NCI-H526 (cell line): ENCODE data around the gene CACNA1B.

Experiments used
- DNase-seq, 2 experiments: peaks; one replicate each; lab custom pipeline; 2025; lab: John Stamatoyannopoulos, UW

Gene CACNA1B

GRCh38 chr9:138053321-138053868, 175.8 kb downstream of the CACNA1B start:
- DNase-seq = peak in 1 of 2 experiments; percentile 30

DNA sequence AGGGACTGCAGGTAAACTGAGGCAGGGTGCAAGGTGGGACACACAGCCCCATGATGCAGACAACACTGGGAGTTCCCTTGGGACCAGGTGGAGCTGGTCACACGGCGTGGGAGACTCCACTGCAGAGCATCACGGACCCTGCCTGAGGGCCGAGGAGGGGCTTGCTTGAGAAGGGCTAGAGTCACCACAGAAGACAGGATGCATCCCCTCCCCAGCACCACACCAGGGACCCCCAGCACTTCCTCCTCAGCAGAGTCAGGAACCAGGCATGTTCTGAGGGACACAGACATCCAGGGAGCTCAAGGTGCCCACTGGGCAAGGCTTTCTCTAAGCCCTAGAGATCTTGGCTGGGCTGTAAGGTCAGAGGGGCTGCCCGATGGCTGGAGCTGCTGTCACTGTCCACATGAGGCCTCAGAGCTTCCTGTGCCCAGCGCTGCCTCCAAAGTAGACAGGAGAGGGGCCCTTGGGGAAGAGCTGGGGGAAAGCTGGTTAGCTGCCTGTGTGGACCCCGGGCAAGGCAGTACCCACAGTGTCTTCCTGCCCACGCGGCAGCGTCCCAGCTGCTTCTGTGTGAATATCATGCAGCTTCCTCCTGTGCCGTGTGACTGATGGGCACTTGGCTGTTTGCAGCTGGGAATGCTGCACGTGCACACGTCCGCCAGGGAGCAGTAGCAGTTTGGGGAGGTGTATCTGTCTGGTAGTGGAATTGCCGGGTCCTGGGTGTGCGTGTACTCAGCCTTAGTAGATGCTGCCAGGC, 176.6 kb downstream of the CACNA1B start:
- DNase-seq = peak; percentile 32 to 72

DNA sequence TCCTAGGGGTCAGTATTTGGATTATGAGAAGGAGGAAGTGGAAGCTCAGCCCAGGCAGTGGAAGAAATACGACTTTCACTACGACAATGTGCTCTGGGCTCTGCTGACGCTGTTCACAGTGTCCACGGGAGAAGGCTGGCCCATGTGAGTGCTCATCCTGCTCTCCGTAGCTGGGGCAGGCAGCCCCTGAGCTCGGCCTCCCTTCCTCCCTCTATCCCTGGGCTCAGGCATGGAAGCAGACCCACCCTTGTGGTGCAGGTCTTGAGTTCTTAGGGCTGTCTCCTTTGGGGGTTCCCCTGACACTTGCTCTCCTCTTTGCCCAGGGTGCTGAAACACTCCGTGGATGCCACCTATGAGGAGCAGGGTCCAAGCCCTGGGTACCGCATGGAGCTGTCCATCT, 180.1 kb downstream of the CACNA1B start:
- DNase-seq = no peak

DNA sequence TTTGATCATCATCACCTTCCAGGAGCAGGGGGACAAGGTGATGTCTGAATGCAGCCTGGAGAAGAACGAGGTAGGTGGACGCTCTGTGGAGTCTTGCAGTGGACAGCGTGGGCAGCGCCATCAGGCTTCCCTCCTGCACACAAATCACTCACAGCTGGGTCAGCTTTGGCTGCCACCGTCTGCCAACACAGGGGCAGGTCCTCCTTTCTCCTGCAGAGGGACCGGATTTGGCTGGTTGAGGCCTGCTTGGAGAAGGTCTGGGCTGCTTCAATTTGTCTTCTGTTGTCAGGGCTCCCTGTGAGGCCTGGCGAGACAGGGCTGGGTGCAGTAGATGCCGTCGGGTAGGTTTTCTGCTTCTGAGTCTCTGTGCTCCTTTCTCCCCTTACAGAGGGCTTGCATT, 180.6 kb downstream of the CACNA1B start:
- DNase-seq = no peak

GRCh38 chr9:138059196-138059595, 181.6 kb downstream of the CACNA1B start:
- DNase-seq = no peak

GRCh38 chr9:138060365-138060764, 182.8 kb downstream of the CACNA1B start:
- DNase-seq = no peak

DNA sequence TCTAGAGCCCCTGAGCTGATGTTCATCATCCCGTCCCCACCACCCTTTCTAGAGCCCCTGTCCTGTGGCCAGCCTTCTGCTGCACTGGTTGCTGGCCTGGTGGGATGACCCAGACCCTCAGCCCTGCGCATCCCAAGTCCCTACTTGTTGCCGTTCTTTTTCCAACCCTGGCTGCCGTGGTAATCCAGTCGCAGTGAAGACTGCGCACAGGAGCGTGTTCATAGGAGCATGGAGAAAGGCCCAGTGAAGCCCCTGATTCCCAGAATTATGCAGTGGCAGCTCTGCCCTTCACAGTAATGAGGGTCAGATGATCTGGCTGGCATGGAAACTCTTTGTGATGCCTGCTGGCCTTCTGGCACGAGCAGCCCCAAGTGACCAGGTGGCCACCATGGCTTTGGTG, 183.3 kb downstream of the CACNA1B start:
- DNase-seq = no peak

GRCh38 chr9:138061631-138062030, 184.0 kb downstream of the CACNA1B start:
- no peak for DNase-seq

- DNase-seq = no peak
Observed at GRCh38 chr9:138062196-138062595, 184.6 kb downstream of the CACNA1B start.

DNA sequence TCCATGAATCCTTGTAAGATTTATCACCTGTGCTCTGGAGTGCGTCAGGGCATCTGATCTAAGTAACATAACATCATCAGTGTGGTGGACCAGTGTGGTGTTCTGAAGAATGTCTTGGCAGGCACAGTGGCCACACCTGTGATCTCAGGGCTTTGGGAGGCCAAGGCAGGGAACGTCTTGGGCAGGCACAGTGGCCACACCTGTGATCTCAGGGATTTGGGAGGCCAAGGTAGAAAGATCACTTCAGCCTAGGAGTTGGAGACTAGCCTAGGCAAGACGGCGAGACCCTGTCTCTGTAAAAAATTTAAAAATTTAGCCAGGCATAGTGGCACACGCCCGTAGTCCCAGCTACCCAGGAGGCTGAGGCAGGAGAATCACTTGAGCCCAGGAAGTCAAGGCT, 185.5 kb downstream of the CACNA1B start:
- DNase-seq = no peak

- DNase-seq = no peak
Observed at GRCh38 chr9:138063785-138064184, 186.2 kb downstream of the CACNA1B start.

GRCh38 chr9:138064547-138064946, 187.0 kb downstream of the CACNA1B start:
- no peak for DNase-seq

DNA sequence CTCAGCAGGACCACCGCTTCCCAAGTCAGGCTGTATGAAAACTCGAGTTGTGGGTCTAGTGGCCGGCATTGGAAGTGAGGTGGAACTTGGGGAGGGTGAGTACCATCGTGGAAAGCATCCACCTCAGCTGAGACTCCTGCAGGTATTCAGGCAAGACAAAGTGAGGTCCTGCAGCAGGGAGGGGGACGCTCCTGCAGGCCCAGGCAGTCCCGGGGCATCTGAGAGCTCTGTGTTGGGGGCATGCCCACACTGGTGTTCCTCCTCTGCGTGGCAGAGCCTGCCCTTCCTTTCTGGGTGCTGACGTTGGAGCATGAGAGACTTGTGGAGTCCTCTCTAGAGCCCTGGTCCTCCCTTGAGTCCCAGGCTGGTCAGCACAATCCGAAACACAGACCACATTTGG, 187.7 kb downstream of the CACNA1B start:
- DNase-seq = no peak

DNA sequence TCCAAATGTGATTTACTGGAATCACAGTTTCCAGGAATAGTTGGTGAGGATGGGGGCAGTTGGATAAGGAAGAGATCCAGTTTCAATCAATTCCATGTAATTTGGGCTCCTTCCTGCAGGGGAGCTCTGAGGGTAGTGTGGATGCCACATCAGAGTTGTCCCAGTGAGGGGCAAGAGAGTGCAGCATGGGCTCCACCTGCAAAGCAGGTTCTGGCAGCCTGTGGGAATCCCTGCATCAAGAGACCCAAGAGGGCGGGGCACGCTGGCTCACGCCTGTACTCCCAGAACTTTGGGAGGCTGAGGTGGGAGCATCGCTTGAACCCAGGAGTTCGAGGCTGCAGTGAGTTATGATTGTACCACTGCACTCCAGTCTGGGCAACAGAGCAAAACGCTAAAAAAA, 188.5 kb downstream of the CACNA1B start:
- peak in 1 of 2 experiments; percentile 43 for DNase-seq

DNA sequence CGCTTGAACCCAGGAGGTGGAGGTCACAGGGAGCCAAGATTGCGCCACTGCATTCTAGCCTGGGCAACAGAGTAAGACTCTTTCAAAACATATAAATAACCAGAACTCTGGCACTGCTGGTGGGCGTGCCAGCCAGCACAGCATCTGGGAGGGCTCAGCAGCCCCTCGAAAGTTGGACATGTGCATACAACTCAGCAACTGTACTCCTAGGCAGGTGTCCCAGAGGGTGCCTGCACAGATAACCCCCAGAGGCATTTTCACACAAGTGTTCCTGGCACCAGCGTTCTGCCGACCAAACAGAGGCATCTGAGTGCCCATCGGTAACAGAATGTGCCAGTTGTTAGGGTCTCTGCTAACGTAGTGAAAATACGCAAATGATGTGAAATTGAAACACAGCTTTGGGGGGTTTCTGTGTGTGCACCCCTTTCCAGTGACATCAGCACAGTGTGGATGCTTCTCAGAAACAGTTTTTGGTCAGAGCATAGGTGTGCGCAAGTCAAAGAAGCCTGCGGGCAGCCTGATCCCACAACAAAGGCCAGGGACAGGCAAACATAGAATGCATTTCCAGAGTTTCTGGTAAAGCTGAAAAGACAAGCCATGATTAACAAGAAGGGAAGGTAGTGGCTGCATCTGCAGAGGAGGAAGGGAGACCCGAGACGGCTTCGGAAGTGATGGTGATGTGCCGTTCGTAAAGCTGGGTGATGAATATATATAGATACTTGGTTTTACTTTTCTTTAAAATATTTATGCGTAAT, 190.2 kb downstream of the CACNA1B start:
- DNase-seq = peak in 1 of 2 experiments; percentile 21

- DNase-seq = peak; percentile 82 to 84
Observed at GRCh38 chr9:138068601-138069035, 191.0 kb downstream of the CACNA1B start.

GRCh38 chr9:138069731-138070456, 192.3 kb downstream of the CACNA1B start:
- peak in 1 of 2 experiments; percentile 94 for DNase-seq

GRCh38 chr9:138070815-138071214, 193.2 kb downstream of the CACNA1B start:
- DNase-seq = peak in 1 of 2 experiments; percentile 44

DNA sequence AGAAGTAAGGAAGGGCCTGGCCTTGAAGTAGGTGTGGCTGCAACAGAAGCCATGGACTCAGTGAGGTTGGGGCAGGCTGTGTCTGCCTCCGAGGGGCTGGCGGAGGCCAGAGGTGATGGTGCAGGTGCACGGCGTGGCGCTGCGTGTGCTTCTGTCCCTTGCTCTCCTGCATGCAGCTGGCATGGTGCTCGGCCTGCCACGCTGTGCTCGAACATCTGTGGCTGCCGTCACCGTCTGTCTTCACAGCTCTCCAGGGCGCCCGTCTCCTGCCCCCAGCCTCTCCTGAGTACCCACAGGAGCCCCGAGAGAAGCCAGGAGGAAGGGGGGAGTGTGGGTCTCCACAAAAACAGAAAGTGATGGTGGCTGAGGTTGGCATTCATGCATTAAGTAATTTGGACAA, 193.7 kb downstream of the CACNA1B start:
- DNase-seq = peak in 1 of 2 experiments; percentile 5

DNA sequence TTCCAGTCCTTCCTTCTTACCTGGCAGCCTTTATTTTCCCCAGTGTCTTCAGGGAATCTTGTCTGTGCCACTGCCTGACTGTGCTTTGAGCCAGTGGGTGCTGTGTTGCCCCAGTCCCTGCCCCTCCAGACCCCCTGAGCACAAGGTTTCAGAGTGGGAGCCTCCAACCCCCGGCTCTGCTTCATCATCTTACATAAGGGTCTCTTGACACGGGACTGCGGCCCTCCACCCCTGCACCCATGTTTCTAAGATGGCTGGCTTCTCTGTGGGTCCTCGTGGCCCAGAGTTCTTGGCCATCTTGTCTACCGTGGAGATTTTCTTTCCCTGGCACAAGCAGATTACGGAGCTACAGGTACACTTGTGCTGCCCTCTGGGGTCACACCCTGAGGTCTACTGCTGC, 194.1 kb downstream of the CACNA1B start:
- DNase-seq = no peak

GRCh38 chr9:138072161-138072842, 194.7 kb downstream of the CACNA1B start:
- no peak for DNase-seq

GRCh38 chr9:138072897-138073296, 195.3 kb downstream of the CACNA1B start:
- peak in 1 of 2 experiments; percentile 40 for DNase-seq
